ENCODE measurements around the gene FMNL2. TPM values are rescaled to one million over a fixed set of nuclear protein-coding genes. Genes with fewer than 3 reads are reported as not detected.

Gene FMNL2
- total and polyA plus RNA-seq, 2 experiments from 2014 or later, result 5.1 to 11.7 TPM

- H3K27ac ChIP-seq, result no peak overlapping the region
- H3K4me3 ChIP-seq, result no peak overlapping the region
- H3K27me3 ChIP-seq, result no peaks in the 10 kb centered on the region
- no peaks in the 10 kb centered on the region for H3K4me1 ChIP-seq (ENCODE audit: low read depth)
- H3K9me3 ChIP-seq (ENCODE audit: low read depth), result no peaks in the 10 kb centered on the region
- no peak for TF ChIP-seq CTCF (IDR thresholded peaks at IDR 0.05; ENCODE audit: low read depth, low read length)
- no peak for DNase-seq (ENCODE audit: low read depth in 1 of 2, low spot score in 1 of 2)
- no peaks in the 10 kb centered on the region for H3K36me3 ChIP-seq
These were observed 215.4 kb downstream of the FMNL2 start for GRCh38 chr2:152550386-152550785.

- no peak overlapping the region for H3K4me3 ChIP-seq
- no peaks in the 10 kb centered on the region for H3K36me3 ChIP-seq
- no peak overlapping the region for H3K27ac ChIP-seq
- H3K9me3 ChIP-seq (ENCODE audit: low read depth), result no peaks in the 10 kb centered on the region
- DNase-seq (ENCODE audit: low read depth in 1 of 2, low spot score in 1 of 2), result no peak
- H3K4me1 ChIP-seq (ENCODE audit: low read depth), result no peaks in the 10 kb centered on the region
- no peaks in the 10 kb centered on the region for H3K27me3 ChIP-seq
- TF ChIP-seq CTCF (IDR thresholded peaks at IDR 0.05; ENCODE audit: low read depth, low read length), result no peak
These were observed 217.9 kb downstream of the FMNL2 start for GRCh38 chr2:152552888-152553287.

GRCh38 chr2:152553518-152553917 lies 218.5 kb downstream of the FMNL2 start:
- Histone ChIP-seq H3K27ac (no peak overlapping the region), H3K9me3 (ENCODE audit: low read depth) (no peaks in the 10 kb centered on the region), H3K4me1 (ENCODE audit: low read depth) (no peaks in the 10 kb centered on the region), H3K4me3 (no peak overlapping the region), H3K27me3 (no peaks in the 10 kb centered on the region), H3K36me3 (no peaks in the 10 kb centered on the region)
- no peak for TF ChIP-seq CTCF (IDR thresholded peaks at IDR 0.05; ENCODE audit: low read depth, low read length)
- no peak for DNase-seq (ENCODE audit: low read depth in 1 of 2, low spot score in 1 of 2)

- DNase-seq (ENCODE audit: low read depth in 1 of 2, low spot score in 1 of 2), result peak in 1 of 2 donors; percentile 40
- Histone ChIP-seq H3K27me3 (no peaks in the 10 kb centered on the region), H3K4me3 (no peak overlapping the region), H3K27ac (no peak overlapping the region), H3K36me3 (no peaks in the 10 kb centered on the region), H3K9me3 (ENCODE audit: low read depth) (no peaks in the 10 kb centered on the region), H3K4me1 (ENCODE audit: low read depth) (no peaks in the 10 kb centered on the region)
- TF ChIP-seq CTCF (IDR thresholded peaks at IDR 0.05; ENCODE audit: low read depth, low read length), result peak; percentile 54
These were observed 220.1 kb downstream of the FMNL2 start for GRCh38 chr2:152555048-152555447.

GRCh38 chr2:152556506-152556905 lies 221.5 kb downstream of the FMNL2 start:
- H3K4me1 ChIP-seq (ENCODE audit: low read depth), result no peaks in the 10 kb centered on the region
- H3K4me3 ChIP-seq, result no peak overlapping the region
- DNase-seq (ENCODE audit: low read depth in 1 of 2, low spot score in 1 of 2), result no peak
- no peaks in the 10 kb centered on the region for H3K27me3 ChIP-seq
- no peaks in the 10 kb centered on the region for H3K36me3 ChIP-seq
- no peaks in the 10 kb centered on the region for H3K9me3 ChIP-seq (ENCODE audit: low read depth)
- TF ChIP-seq CTCF (IDR thresholded peaks at IDR 0.05; ENCODE audit: low read depth, low read length), result no peak
- H3K27ac ChIP-seq, result no peak overlapping the region

Data from cardiac muscle cell (in vitro differentiated cells and primary cell).